ENCODE data around the gene OR1I1.

Gene OR1I1

DNA sequence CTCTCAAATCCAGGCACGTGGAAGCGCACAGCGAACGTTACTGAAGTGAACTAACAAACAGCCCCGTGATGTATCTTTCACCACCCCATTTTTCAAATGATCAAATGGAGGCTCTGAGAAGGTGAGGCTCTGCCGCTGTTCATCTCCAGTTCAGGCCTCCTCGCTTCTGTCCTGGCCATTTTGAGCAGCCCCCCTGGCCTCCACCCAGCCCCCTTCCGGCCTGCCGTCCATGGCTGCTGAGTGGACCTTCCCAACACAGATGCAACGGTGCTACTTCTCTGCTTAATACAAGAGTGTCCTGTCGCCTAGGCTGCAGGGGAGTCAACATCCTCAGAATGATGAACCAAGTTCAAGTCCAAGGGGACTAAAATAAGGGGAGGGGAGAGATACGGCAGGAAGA lies 34.8 kb downstream of the OR1I1 start:
- Histone ChIP-seq H3F3A (ENCODE audit: insufficient read depth) (no peaks in the 10 kb centered on the region), H3K9me2 (replicated peaks; ENCODE audit: insufficient read depth, low read length) (no peaks in the 10 kb centered on the region), H3K4me3 (ENCODE audit: insufficient read depth, low read length, poor library complexity, severe bottlenecking) (no peak overlapping the region), H4K20me1 (ENCODE audit: low read depth, low read length) (no peaks in the 10 kb centered on the region), H3K36me3 (ENCODE audit: low read length) (0 out of 2 replicates have a peak, but pooled peaks cover 6% of the 10 kb centered on the region), H3K9ac (ENCODE audit: low read length) (no peak overlapping the region), H3K4me2 (ENCODE audit: low read depth, low read length, poor library complexity, severe bottlenecking) (no peak overlapping the region), H3K27me3 (ENCODE audit: low read length) (no peaks in the 10 kb centered on the region), H3K27ac (ENCODE audit: low read depth, low read length) (no peak overlapping the region), H3K9me3 (ENCODE audit: insufficient read depth, low read length) (no peaks in the 10 kb centered on the region), H3K79me2 (ENCODE audit: insufficient read depth, low read length) (no peaks in the 10 kb centered on the region), H2AFZ (ENCODE audit: low read depth, low read length, severe bottlenecking) (no peak overlapping the region)
- no peak for TF ChIP-seq EZH2phosphoT487 (conservative IDR thresholded peaks at IDR 0.05; ENCODE audit: low read length)
- TF ChIP-seq, protein P1, sequence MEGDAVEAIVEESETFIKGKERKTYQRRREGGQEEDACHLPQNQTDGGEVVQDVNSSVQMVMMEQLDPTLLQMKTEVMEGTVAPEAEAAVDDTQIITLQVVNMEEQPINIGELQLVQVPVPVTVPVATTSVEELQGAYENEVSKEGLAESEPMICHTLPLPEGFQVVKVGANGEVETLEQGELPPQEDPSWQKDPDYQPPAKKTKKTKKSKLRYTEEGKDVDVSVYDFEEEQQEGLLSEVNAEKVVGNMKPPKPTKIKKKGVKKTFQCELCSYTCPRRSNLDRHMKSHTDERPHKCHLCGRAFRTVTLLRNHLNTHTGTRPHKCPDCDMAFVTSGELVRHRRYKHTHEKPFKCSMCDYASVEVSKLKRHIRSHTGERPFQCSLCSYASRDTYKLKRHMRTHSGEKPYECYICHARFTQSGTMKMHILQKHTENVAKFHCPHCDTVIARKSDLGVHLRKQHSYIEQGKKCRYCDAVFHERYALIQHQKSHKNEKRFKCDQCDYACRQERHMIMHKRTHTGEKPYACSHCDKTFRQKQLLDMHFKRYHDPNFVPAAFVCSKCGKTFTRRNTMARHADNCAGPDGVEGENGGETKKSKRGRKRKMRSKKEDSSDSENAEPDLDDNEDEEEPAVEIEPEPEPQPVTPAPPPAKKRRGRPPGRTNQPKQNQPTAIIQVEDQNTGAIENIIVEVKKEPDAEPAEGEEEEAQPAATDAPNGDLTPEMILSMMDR (IDR thresholded peaks at IDR 0.05; ENCODE audit: insufficient read depth, low read length, poor library complexity, severe bottlenecking), result no peak

DNA sequence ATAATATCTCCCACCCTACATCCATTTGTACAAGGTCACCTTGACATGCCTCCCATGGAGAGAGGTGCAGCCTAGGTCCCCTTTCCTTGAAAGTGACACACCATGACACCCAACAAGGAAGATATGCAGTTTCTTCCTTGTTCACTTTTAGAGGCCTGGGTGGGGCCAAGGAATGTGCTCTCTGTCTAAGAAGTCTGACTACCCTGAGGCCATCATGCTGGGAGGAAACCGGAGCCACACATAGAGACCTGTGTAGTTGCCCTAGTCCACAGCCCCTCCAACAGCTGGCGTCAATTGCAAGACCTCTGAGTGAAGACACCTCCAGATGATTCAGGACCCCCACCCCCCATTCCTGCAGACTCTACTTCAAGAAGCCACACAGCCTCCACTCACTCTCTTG lies 36.2 kb downstream of the OR1I1 start:
- no peaks in the 10 kb centered on the region for H3K9me3 ChIP-seq (ENCODE audit: insufficient read depth, low read length)
- H3K4me3 ChIP-seq (ENCODE audit: insufficient read depth, low read length, poor library complexity, severe bottlenecking), result no peak overlapping the region
- H3K27ac ChIP-seq (ENCODE audit: low read depth, low read length), result no peak overlapping the region
- H3K36me3 ChIP-seq (ENCODE audit: low read length), result 0 out of 2 replicates have a peak, but pooled peaks cover 6% of the 10 kb centered on the region
- no peak overlapping the region for H3K9ac ChIP-seq (ENCODE audit: low read length)
- no peaks in the 10 kb centered on the region for H3K27me3 ChIP-seq (ENCODE audit: low read length)
- H3K79me2 ChIP-seq (ENCODE audit: insufficient read depth, low read length), result no peaks in the 10 kb centered on the region
- H2AFZ ChIP-seq (ENCODE audit: low read depth, low read length, severe bottlenecking), result no peak overlapping the region
- H4K20me1 ChIP-seq (ENCODE audit: low read depth, low read length), result no peaks in the 10 kb centered on the region
- no peaks in the 10 kb centered on the region for H3K9me2 ChIP-seq (replicated peaks; ENCODE audit: insufficient read depth, low read length)
- no peaks in the 10 kb centered on the region for H3F3A ChIP-seq (ENCODE audit: insufficient read depth)
- H3K4me2 ChIP-seq (ENCODE audit: low read depth, low read length, poor library complexity, severe bottlenecking), result no peak overlapping the region
- TF ChIP-seq, protein P1 (IDR thresholded peaks at IDR 0.05; ENCODE audit: insufficient read depth, low read length, poor library complexity, severe bottlenecking), result no peak
- TF ChIP-seq EZH2phosphoT487 (conservative IDR thresholded peaks at IDR 0.05; ENCODE audit: low read length), result no peak

DNA sequence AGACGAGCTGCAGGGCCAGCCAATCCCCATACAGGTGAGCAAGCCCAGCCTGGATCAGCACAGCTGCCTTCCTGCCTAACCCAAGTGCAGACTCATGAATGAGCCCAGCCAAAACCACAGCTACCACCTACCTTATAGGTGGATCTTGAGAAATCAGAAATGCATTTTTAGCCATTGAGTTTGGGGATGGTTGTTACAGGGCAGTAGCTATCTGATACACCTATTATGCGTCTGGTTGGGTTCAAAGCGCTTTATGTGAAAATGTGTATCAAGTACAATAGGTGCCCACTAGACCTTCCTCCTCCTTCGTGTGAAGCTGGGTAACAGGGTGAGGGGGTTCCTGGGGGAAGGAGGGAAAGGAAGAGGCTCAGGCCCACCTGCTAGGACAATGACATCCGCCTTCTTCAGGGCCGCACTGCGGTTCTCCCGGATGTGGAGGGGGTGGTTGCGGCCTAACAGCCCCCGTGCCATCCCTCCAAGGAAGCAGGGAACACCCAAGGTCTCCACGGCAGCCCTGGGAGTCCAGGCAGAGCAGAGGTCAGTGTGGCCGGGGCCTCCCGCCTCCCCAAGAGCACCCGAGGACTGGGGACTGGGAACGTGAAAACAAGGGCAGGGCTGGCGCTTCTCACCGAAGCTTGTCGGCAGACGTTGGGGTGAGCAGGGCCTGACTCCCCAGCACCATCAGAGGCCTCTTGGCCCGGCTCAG lies 36.9 kb downstream of the OR1I1 start:
- no peaks in the 10 kb centered on the region for H3F3A ChIP-seq (ENCODE audit: insufficient read depth)
- no peaks in the 10 kb centered on the region for H3K27me3 ChIP-seq (ENCODE audit: low read length)
- no peaks in the 10 kb centered on the region for H3K9me3 ChIP-seq (ENCODE audit: insufficient read depth, low read length)
- H4K20me1 ChIP-seq (ENCODE audit: low read depth, low read length), result no peaks in the 10 kb centered on the region
- no peak overlapping the region for H3K4me2 ChIP-seq (ENCODE audit: low read depth, low read length, poor library complexity, severe bottlenecking)
- no peak overlapping the region for H3K27ac ChIP-seq (ENCODE audit: low read depth, low read length)
- 0 out of 2 replicates have a peak, but pooled peaks cover 6% of the 10 kb centered on the region for H3K36me3 ChIP-seq (ENCODE audit: low read length)
- H3K79me2 ChIP-seq (ENCODE audit: insufficient read depth, low read length), result peaks cover 2% of the 10 kb centered on the region
- no peak overlapping the region for H3K9ac ChIP-seq (ENCODE audit: low read length)
- H3K4me3 ChIP-seq (ENCODE audit: insufficient read depth, low read length, poor library complexity, severe bottlenecking), result no peak overlapping the region
- no peak for TF ChIP-seq EZH2phosphoT487 (conservative IDR thresholded peaks at IDR 0.05; ENCODE audit: low read length)
- TF ChIP-seq, protein P1 (IDR thresholded peaks at IDR 0.05; ENCODE audit: insufficient read depth, low read length, poor library complexity, severe bottlenecking), result no peak
- no peak overlapping the region for H2AFZ ChIP-seq (ENCODE audit: low read depth, low read length, severe bottlenecking)
- H3K9me2 ChIP-seq (replicated peaks; ENCODE audit: insufficient read depth, low read length), result no peaks in the 10 kb centered on the region

Measured in SU-DHL-6 (cell line).